B cell (primary cell): ENCODE measurements around the gene AASS. TPM values are rescaled to one million over a fixed set of nuclear protein-coding genes. Genes with fewer than 3 reads are reported as not detected.

Experiments
- ATAC-seq: fragments of 200-7000 bp; cut with Tn5 transposase; one replicate; pipeline ENCODE4 v1.10.0; 2021; ENCODE audit warnings: low read depth, mild to moderate bottlenecking, moderate number of reproducible peaks, moderate library complexity
- CTCF ChIA-PET: fragments of 350-600 bp; sonication (Branson Sonifier 250); formaldehyde crosslinking; loops from one replicate; lab custom pipeline; 2021; ENCODE audit warnings: antibody characterized with exemption, inconsistent platforms; lab: Charles Lee
- POLR2A ChIA-PET: fragments of 350-600 bp; sonication (Branson Sonifier 250); formaldehyde crosslinking; loops from one replicate; lab custom pipeline; 2021; ENCODE audit warnings: antibody characterized with exemption; lab: Charles Lee
- DNase-seq: peaks from one replicate; pipeline ENCODE4 v3.0.0; 2013
- H2AFZ ChIP-seq: 2 replicates; pipeline ENCODE4 v1.6.1; 2012; ENCODE audit warnings: mild to moderate bottlenecking, low read depth, low read length; ENCODE audit not compliant: insufficient read depth, poor library complexity, severe bottlenecking
- H3K27ac ChIP-seq, 2 donors: 1 replicate in 1 of 2; 2 replicates in 1 of 2; pipeline ENCODE4 v1.5.1; 2012 to 2013; ENCODE audit warnings: low read length in 2 of 2, mild to moderate bottlenecking in 2 of 2, moderate library complexity in 1 of 2
- H3K27me3 ChIP-seq, 4 experiments: fragments of 200-600 bp in 1 of 4; sonication (generic) in 1 of 4; replicated peaks in 1 of 4; 1 replicate in 2 of 4; 2 replicates in 2 of 4; pipeline versions ENCODE4 v1.6.1 to v1.7.0; 2013 to 2016; ENCODE audit warnings: low read length in 3 of 4, mild to moderate bottlenecking in 2 of 4, mixed read lengths in 1 of 4, moderate library complexity in 1 of 4; ENCODE audit not compliant: insufficient read depth in 4 of 4, control insufficient read depth in 3 of 4; ENCODE audit errors: control extremely low read depth in 1 of 4
- H3K36me3 ChIP-seq, 2 experiments: replicated peaks in 1 of 2; 1 replicate in 1 of 2; 2 replicates in 1 of 2; pipeline versions ENCODE4 v1.6.1 to v1.7.1; 2013; ENCODE audit warnings: low read length in 1 of 2; ENCODE audit not compliant: insufficient read depth in 2 of 2, control insufficient read depth in 1 of 2; ENCODE audit errors: control extremely low read depth in 1 of 2, extremely low read depth in 1 of 2
- H3K4me1 ChIP-seq, 2 donors: fragments of 200-600 bp in 1 of 2; sonication (generic) in 1 of 2; 1 replicate in 1 of 2; 2 replicates in 1 of 2; pipeline versions ENCODE4 v1.5.1 to v1.6.1; 2013 to 2017; ENCODE audit warnings: low read length in 2 of 2; ENCODE audit not compliant: control insufficient read depth in 2 of 2, insufficient read depth in 2 of 2
- H3K4me2 ChIP-seq: replicated peaks from 2 replicates; pipeline ENCODE3; 2012; ENCODE audit warnings: mild to moderate bottlenecking, low read depth, low read length; ENCODE audit not compliant: poor library complexity, severe bottlenecking
- H3K4me3 ChIP-seq, 5 experiments: fragments of 200-600 bp in 1 of 5; sonication (generic) in 1 of 5; 1 replicate in 3 of 5; 2 replicates in 2 of 5; pipeline versions ENCODE4 v1.5.1 to v1.7.0; 2011 to 2016; ENCODE audit warnings: low read length in 4 of 5, mild to moderate bottlenecking in 4 of 5, low read depth in 2 of 5, control low read depth in 1 of 5, moderate library complexity in 1 of 5; ENCODE audit not compliant: insufficient read depth in 1 of 5; ENCODE audit errors: control extremely low read depth in 1 of 5, extremely low read depth in 1 of 5
- H3K79me2 ChIP-seq: fragments of 200-600 bp; sonication (generic); one replicate; pipeline ENCODE4 v1.6.0; 2016; ENCODE audit warnings: low read length; ENCODE audit not compliant: control insufficient read depth, insufficient read depth
- H3K9ac ChIP-seq: fragments of 200-600 bp; sonication (generic); 2 replicates; pipeline ENCODE4 v1.6.1; 2017; ENCODE audit warnings: mild to moderate bottlenecking, low read length, moderate library complexity
- H3K9me3 ChIP-seq, 3 donors: one replicate each; pipeline versions ENCODE4 v1.6.1 to v1.7.1; 2013; ENCODE audit warnings: low read length in 2 of 3; ENCODE audit not compliant: control insufficient read depth in 2 of 3, insufficient read depth in 1 of 3; ENCODE audit errors: control extremely low read depth in 1 of 3
- H4K20me1 ChIP-seq: 2 replicates; pipeline ENCODE4 v1.6.0; 2012; ENCODE audit warnings: mild to moderate bottlenecking, low read length; ENCODE audit not compliant: insufficient read depth, control insufficient read depth, poor library complexity, severe bottlenecking
- H3K27ac Mint-ChIP-seq: one replicate; pipeline ENCODE4 v1.8.0; 2021; ENCODE audit warnings: mixed read lengths
- H3K27me3 Mint-ChIP-seq: one replicate; pipeline ENCODE4 v1.8.0; 2021; ENCODE audit warnings: mixed read lengths
- H3K4me1 Mint-ChIP-seq: one replicate; pipeline ENCODE4 v1.8.0; 2021; ENCODE audit warnings: mixed read lengths
- H3K4me3 Mint-ChIP-seq: one replicate; pipeline ENCODE4 v1.8.0; 2021; ENCODE audit warnings: mixed read lengths
- H3K9me3 Mint-ChIP-seq: one replicate; pipeline ENCODE4 v1.8.0; 2022; ENCODE audit warnings: mixed read lengths; ENCODE audit not compliant: insufficient read depth
- EZH2 ChIP-seq: IDR thresholded peaks from 2 replicates; pipeline ENCODE4 v1.6.1; 2012; ENCODE audit warnings: borderline replicate concordance, low read depth, mild to moderate bottlenecking, moderate library complexity, low read length; ENCODE audit not compliant: insufficient read depth, poor library complexity, severe bottlenecking
- WGBS: methylation state at CpG from one replicate; pipeline ENCODE4 v1.1.5; 2013; ENCODE audit warnings: missing lambda C conversion rate; ENCODE audit not compliant: insufficient coverage; 5-methylcytosine and 5-hydroxymethylcytosine counted together
- intact Hi-C: fragments of 100-400 bp; cut with micrococcal nuclease; formaldehyde crosslinking; loops from one replicate; pipeline ENCODE4 v1.10.0; 2022
- polyA plus RNA-seq: library from polyadenylated mRNA; depleted of rRNA; stranded (reverse); fragments of >200 nt; gene quantifications from 2 replicates; pipeline ENCODE4 v1.2.3, GENCODE V29; 2012
- total RNA-seq, 2 donors: library from RNA; stranded (reverse); fragments of 120-200 nt in 1 of 2; gene quantifications; 1 replicate in 1 of 2; 2 replicates in 1 of 2; pipeline versions ENCODE4 v1.2.3 to v1.2.4, GENCODE V29; 2013 to 2022
- TF ChIP-seq, protein P1 (sequence below): fragments of 200-600 bp; IDR thresholded peaks from one replicate; pipeline ENCODE4 v1.8.0; 2022; ENCODE audit warnings: antibody characterized with exemption, mild to moderate bottlenecking

The AASS gene
- total and polyA plus RNA-seq, 2 donors (not counting 1 experiment from before 2014, with no cell fraction given), result 2.1 to 10.6 TPM

DNA sequence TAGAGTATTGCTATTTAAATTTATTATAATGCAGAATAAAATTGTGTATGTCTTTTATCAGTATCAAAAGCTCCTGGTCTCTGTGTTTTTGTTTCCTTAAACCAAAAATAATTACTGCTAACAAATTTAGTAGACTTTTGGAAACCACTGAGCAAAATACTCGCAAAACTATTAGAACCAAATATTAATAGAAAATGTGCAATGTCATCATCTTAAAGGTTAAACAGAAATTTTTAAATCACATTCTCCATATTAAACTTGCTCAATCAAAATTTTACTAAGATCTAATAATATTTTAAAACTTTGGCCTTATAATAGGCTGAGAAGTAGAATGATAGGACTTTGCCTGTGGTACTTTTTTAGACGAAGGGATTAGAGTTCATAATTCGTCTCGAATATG lies 48.4 kb downstream of the AASS start:
- no peaks in the 10 kb centered on the region for H3K9me3 ChIP-seq
- no peak overlapping the region for H2AFZ ChIP-seq
- peaks cover 4% of the 10 kb centered on the region for H3K4me1 Mint-ChIP-seq
- no peak overlapping the region for H3K4me3 ChIP-seq
- H3K27ac Mint-ChIP-seq, result no peak overlapping the region
- intact Hi-C loops, result no loop called here
- ATAC-seq (no peak), DNase-seq (no peak)
- WGBS, result no CpG with 5 or more reads among the region's 4 CpGs
- H3K4me2 ChIP-seq, result no peak overlapping the region
- POLR2A ChIA-PET, result no interaction called here
- H3K9me3 Mint-ChIP-seq, result no peaks in the 10 kb centered on the region
- TF ChIP-seq, protein P1, sequence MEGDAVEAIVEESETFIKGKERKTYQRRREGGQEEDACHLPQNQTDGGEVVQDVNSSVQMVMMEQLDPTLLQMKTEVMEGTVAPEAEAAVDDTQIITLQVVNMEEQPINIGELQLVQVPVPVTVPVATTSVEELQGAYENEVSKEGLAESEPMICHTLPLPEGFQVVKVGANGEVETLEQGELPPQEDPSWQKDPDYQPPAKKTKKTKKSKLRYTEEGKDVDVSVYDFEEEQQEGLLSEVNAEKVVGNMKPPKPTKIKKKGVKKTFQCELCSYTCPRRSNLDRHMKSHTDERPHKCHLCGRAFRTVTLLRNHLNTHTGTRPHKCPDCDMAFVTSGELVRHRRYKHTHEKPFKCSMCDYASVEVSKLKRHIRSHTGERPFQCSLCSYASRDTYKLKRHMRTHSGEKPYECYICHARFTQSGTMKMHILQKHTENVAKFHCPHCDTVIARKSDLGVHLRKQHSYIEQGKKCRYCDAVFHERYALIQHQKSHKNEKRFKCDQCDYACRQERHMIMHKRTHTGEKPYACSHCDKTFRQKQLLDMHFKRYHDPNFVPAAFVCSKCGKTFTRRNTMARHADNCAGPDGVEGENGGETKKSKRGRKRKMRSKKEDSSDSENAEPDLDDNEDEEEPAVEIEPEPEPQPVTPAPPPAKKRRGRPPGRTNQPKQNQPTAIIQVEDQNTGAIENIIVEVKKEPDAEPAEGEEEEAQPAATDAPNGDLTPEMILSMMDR, result no peak
- no peak for TF ChIP-seq EZH2
- H3K4me1 ChIP-seq, result peaks cover 0 to 4% of the 10 kb centered on the region in 2 donors
- no peak overlapping the region for H3K27ac ChIP-seq
- H3K27me3 Mint-ChIP-seq, result no peaks in the 10 kb centered on the region
- no peak overlapping the region for H3K4me3 Mint-ChIP-seq
- CTCF ChIA-PET, result interaction anchor here (0.7 kb wide), 1 partner anchor 1067 kb away, joined by 5 read pairs; no protein-coding TSS in a partner anchor
- H4K20me1 ChIP-seq, result no peaks in the 10 kb centered on the region
- H3K9ac ChIP-seq, result no peak overlapping the region
- no peaks in the 10 kb centered on the region for H3K36me3 ChIP-seq
- no peaks in the 10 kb centered on the region for H3K27me3 ChIP-seq
- H3K79me2 ChIP-seq, result no peaks in the 10 kb centered on the region

DNA sequence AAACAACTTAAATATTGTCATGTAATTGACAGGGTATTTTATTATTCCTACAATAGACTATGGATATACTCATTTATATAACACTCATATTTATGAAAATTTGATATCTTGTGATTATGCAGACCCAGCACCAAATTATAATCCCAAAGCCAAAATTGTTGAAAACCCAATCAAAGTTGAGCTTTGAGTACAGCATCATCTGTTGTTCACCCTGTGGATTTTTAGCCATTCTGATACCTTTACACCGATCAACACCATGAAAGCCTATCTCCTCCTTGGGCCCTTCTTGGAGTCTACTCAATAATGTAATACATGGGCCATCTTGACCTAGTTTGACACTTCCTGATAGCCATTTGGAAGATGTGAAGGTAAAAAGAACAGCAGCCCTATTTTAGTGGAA lies 49.5 kb downstream of the AASS start:
- DNase-seq, result no peak

More for the DNA sequence above, 49.5 kb downstream of the AASS start:
- no peak overlapping the region for H3K4me2 ChIP-seq
- TF ChIP-seq, protein P1, result no peak
- H3K4me3 ChIP-seq, result no peak overlapping the region
- Mint-ChIP-seq H3K4me1 (peaks cover 4% of the 10 kb centered on the region), H3K27ac (no peak overlapping the region), H3K27me3 (no peaks in the 10 kb centered on the region), H3K9me3 (no peaks in the 10 kb centered on the region), H3K4me3 (no peak overlapping the region)
- ChIA-PET CTCF (interaction anchor here (1.1 to 2.0 kb wide), 2 partner anchors 434 to 438 kb away, joined by 3 to 18 read pairs; no protein-coding TSS in a partner anchor), POLR2A (no interaction called here)
- no CpG with 5 or more reads among the region's 1 CpG for WGBS
- H3K9ac ChIP-seq, result no peak overlapping the region
- no peak for ATAC-seq
- H3K4me1 ChIP-seq, result peaks cover 0 to 4% of the 10 kb centered on the region in 2 donors
- no peak overlapping the region for H3K27ac ChIP-seq
- no peak overlapping the region for H2AFZ ChIP-seq
- no peaks in the 10 kb centered on the region for H4K20me1 ChIP-seq
- no peaks in the 10 kb centered on the region for H3K9me3 ChIP-seq
- intact Hi-C loops, result loop anchor here (5.0 kb wide), 1 partner anchor 48 kb away; the partner anchor contains the start of gene AASS
- no peaks in the 10 kb centered on the region for H3K79me2 ChIP-seq
- H3K36me3 ChIP-seq, result no peaks in the 10 kb centered on the region
- H3K27me3 ChIP-seq, result no peaks in the 10 kb centered on the region
